ENCODE measurements around the gene STAG2.

- TF ChIP-seq POLR2A (IDR thresholded peaks at IDR 0.05) (no peak), CTCF (IDR thresholded peaks at IDR 0.05) (no peak)
Measured at GRCh38 chrX:123959281-123960063, 2.0 kb upstream of the STAG2 start.
